GM12878 (cell line): ENCODE results near the gene KIR3DL3.
"Not testable (repeated sequence)": the region's sequence is repeated elsewhere in the genome, so short reads cannot be mapped to it uniquely, and the experiment has no call there.

Experiments
- EP300 ChIP-seq, 2 experiments: fragments of 150-350 bp in 1 of 2; IDR thresholded peaks; 2 replicates each; pipeline ENCODE4 v1.6.1; 2011 to 2012; ENCODE audit warnings: low read depth in 2 of 2, low read length in 2 of 2, borderline replicate concordance in 1 of 2, improper control_type of control experiment in 1 of 2, inconsistent platforms in 1 of 2; ENCODE audit not compliant: control insufficient read depth in 1 of 2
- ESRRA ChIP-seq: IDR thresholded peaks from 2 replicates; pipeline ENCODE4 v1.6.1; 2012; ENCODE audit warnings: mild to moderate bottlenecking, low read length, improper control_type of control experiment
- HDGF ChIP-seq: fragments of 450-650 bp; IDR thresholded peaks from 2 replicates; pipeline ENCODE4 v1.6.1; 2016; ENCODE audit warnings: antibody characterized with exemption
- POLR2A ChIP-seq: IDR thresholded peaks from 2 replicates; pipeline ENCODE4 v1.6.1; 2011; ENCODE audit warnings: low read depth, mild to moderate bottlenecking, low read length
- RBBP5 ChIP-seq: fragments of 200-600 bp; sonication (generic); conservative IDR thresholded peaks from 2 replicates; pipeline ENCODE4 v1.6.1; 2016
- SIN3A ChIP-seq: IDR thresholded peaks from 2 replicates; pipeline ENCODE4 v1.6.1; 2012; ENCODE audit warnings: low read depth, low read length, improper control_type of control experiment
- YY1 ChIP-seq: IDR thresholded peaks from 2 replicates; pipeline ENCODE4 v1.6.1; 2011; ENCODE audit warnings: low read depth, mild to moderate bottlenecking, low read length
- TF ChIP-seq, protein P1 (sequence below), 3 experiments: IDR thresholded peaks in 2 of 3; conservative IDR thresholded peaks in 1 of 3; 2 replicates each; pipeline ENCODE4 v1.5.1; 2011; ENCODE audit warnings: low read depth in 3 of 3, low read length in 3 of 3, mild to moderate bottlenecking in 3 of 3, control low read depth in 2 of 3, moderate library complexity in 2 of 3, inconsistent platforms in 1 of 3, mixed read lengths in 1 of 3; ENCODE audit not compliant: control insufficient read depth in 2 of 3, insufficient read depth in 1 of 3; ENCODE audit errors: extremely low read depth in 1 of 3
- TF ChIP-seq, protein P2 (sequence below): fragments of 450-650 bp; IDR thresholded peaks from 2 replicates; pipeline ENCODE4 v1.6.1; 2018; ENCODE audit warnings: borderline replicate concordance, mild to moderate bottlenecking; ENCODE audit not compliant: partially characterized antibody
- TF ChIP-seq, protein P3 (sequence below): IDR thresholded peaks from 2 replicates; pipeline ENCODE4 v1.6.1; 2011; ENCODE audit warnings: low read depth, mild to moderate bottlenecking, low read length, moderate library complexity, borderline replicate concordance; ENCODE audit errors: extremely low read depth

DNA sequence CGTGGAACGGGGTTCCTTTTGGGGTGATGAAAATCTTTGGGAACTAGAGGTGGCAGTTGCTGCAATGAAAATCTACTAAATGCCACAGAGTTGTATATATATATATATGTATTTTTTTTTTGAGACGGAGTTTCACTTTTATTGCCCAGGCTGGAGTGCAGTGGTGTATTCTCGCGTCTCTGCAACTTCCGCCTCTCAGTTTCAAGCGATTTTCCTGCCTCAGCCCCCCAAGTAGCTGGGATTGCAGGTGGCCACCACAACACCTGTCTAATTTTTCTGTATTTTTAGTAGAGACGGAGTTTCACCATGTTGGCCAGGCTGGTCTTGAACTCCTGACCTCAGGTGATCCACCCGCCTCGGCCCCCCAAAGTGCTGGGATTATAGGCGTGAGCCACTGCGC, 42.6 kb upstream of the KIR3DL3 start:
- not testable (repeated sequence) for TF ChIP-seq YY1; EP300 (IDR thresholded peaks at IDR 0.05; ENCODE audit: borderline replicate concordance in 1 of 2, control insufficient read depth in 1 of 2, low read depth in 2 of 2, low read length in 2 of 2); HDGF; POLR2A; ESRRA; SIN3A; RBBP5
- TF ChIP-seq, protein P1, sequence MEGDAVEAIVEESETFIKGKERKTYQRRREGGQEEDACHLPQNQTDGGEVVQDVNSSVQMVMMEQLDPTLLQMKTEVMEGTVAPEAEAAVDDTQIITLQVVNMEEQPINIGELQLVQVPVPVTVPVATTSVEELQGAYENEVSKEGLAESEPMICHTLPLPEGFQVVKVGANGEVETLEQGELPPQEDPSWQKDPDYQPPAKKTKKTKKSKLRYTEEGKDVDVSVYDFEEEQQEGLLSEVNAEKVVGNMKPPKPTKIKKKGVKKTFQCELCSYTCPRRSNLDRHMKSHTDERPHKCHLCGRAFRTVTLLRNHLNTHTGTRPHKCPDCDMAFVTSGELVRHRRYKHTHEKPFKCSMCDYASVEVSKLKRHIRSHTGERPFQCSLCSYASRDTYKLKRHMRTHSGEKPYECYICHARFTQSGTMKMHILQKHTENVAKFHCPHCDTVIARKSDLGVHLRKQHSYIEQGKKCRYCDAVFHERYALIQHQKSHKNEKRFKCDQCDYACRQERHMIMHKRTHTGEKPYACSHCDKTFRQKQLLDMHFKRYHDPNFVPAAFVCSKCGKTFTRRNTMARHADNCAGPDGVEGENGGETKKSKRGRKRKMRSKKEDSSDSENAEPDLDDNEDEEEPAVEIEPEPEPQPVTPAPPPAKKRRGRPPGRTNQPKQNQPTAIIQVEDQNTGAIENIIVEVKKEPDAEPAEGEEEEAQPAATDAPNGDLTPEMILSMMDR (IDR thresholded peaks at IDR 0.05 in 2 of 3, conservative IDR thresholded peaks at IDR 0.05 in 1 of 3; ENCODE audit: control insufficient read depth in 2 of 3, extremely low read depth in 1 of 3, insufficient read depth in 1 of 3, low read depth in 3 of 3, low read length in 3 of 3), result not testable (repeated sequence)
- TF ChIP-seq, protein P2, sequence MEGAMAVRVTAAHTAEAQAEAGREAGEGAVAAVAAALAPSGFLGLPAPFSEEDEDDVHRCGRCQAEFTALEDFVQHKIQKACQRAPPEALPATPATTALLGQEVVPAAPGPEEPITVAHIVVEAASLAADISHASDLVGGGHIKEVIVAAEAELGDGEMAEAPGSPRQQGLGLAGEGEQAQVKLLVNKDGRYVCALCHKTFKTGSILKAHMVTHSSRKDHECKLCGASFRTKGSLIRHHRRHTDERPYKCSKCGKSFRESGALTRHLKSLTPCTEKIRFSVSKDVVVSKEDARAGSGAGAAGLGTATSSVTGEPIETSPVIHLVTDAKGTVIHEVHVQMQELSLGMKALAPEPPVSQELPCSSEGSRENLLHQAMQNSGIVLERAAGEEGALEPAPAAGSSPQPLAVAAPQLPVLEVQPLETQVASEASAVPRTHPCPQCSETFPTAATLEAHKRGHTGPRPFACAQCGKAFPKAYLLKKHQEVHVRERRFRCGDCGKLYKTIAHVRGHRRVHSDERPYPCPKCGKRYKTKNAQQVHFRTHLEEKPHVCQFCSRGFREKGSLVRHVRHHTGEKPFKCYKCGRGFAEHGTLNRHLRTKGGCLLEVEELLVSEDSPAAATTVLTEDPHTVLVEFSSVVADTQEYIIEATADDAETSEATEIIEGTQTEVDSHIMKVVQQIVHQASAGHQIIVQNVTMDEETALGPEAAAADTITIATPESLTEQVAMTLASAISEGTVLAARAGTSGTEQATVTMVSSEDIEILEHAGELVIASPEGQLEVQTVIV, result not testable (repeated sequence)
- TF ChIP-seq, protein P3, sequence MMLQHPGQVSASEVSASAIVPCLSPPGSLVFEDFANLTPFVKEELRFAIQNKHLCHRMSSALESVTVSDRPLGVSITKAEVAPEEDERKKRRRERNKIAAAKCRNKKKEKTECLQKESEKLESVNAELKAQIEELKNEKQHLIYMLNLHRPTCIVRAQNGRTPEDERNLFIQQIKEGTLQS, result not testable (repeated sequence)
